ENCODE data around the gene ANKUB1.

ANKUB1 gene

GRCh38 chr3:149808209-149808829 is 16.0 kb upstream of the ANKUB1 start:
- DNase-seq (ENCODE audit: low spot score) = no peak

- DNase-seq (ENCODE audit: low spot score) = no peak
Observed at GRCh38 chr3:149806171-149806778, 13.9 kb upstream of the ANKUB1 start.

- DNase-seq (ENCODE audit: low spot score) = no peak
Observed at GRCh38 chr3:149801639-149802038, 9.3 kb upstream of the ANKUB1 start.

GRCh38 chr3:149801195-149801594 is 8.8 kb upstream of the ANKUB1 start:
- DNase-seq (ENCODE audit: low spot score) = no peak

- DNase-seq (ENCODE audit: low spot score) = no peak
Observed at GRCh38 chr3:149800693-149801092, 8.3 kb upstream of the ANKUB1 start.

- no peak for DNase-seq (ENCODE audit: low spot score)
Observed at GRCh38 chr3:149796026-149796425, 3.7 kb upstream of the ANKUB1 start.

- DNase-seq (ENCODE audit: low spot score) = no peak
Observed at GRCh38 chr3:149790698-149791097, 1.7 kb downstream of the ANKUB1 start.

GRCh38 chr3:149790268-149790667 is 2.1 kb downstream of the ANKUB1 start:
- DNase-seq (ENCODE audit: low spot score) = no peak

- no peak for DNase-seq (ENCODE audit: low spot score)
Observed at GRCh38 chr3:149784064-149784704, 8.2 kb downstream of the ANKUB1 start.

- no peak for DNase-seq (ENCODE audit: low spot score)
Observed at GRCh38 chr3:149783576-149783975, 8.8 kb downstream of the ANKUB1 start.

GRCh38 chr3:149781741-149782140 is 10.6 kb downstream of the ANKUB1 start:
- no peak for DNase-seq (ENCODE audit: low spot score)

GRCh38 chr3:149781211-149781610 is 11.1 kb downstream of the ANKUB1 start:
- DNase-seq (ENCODE audit: low spot score) = no peak

- no peak for DNase-seq (ENCODE audit: low spot score)
Observed at GRCh38 chr3:149777414-149778214, 14.7 kb downstream of the ANKUB1 start.

GRCh38 chr3:149776170-149776569 is 16.2 kb downstream of the ANKUB1 start:
- no peak for DNase-seq (ENCODE audit: low spot score)

- DNase-seq (ENCODE audit: low spot score) = no peak
Observed at GRCh38 chr3:149772861-149773260, 19.5 kb downstream of the ANKUB1 start.

- no peak for DNase-seq (ENCODE audit: low spot score)
Observed at GRCh38 chr3:149771652-149772271, 20.6 kb downstream of the ANKUB1 start.

- DNase-seq (ENCODE audit: low spot score) = no peak
Observed at GRCh38 chr3:149770246-149770645, 22.1 kb downstream of the ANKUB1 start.

GRCh38 chr3:149768704-149769103 is 23.6 kb downstream of the ANKUB1 start:
- DNase-seq (ENCODE audit: low spot score) = no peak

- DNase-seq (ENCODE audit: low spot score) = no peak
Observed at GRCh38 chr3:149767720-149768119, 24.6 kb downstream of the ANKUB1 start.

GRCh38 chr3:149765762-149766334 is 26.5 kb downstream of the ANKUB1 start:
- DNase-seq (ENCODE audit: low spot score) = no peak

- no peak for DNase-seq (ENCODE audit: low spot score)
Observed at GRCh38 chr3:149764302-149764701, 28.1 kb downstream of the ANKUB1 start.

All from left forelimb (tissue), 1 donor.